GM23338 (cell line): ENCODE measurements around the gene ZMAT3. TPM values are rescaled to one million over a fixed set of nuclear protein-coding genes. Genes with fewer than 3 reads are reported as not detected.

Source experiments
- STAT1 ChIP-seq: IDR thresholded peaks from one replicate; pipeline ENCODE4 v1.6.1; 2016; ENCODE audit warnings: antibody characterized with exemption; ENCODE audit not compliant: unreplicated experiment
- ZNF331 ChIP-seq: fragments of 250-450 bp; sonication (Bioruptor Pico); IDR thresholded peaks from 2 replicates; pipeline ENCODE4 v1.5.0; 2020; ENCODE audit warnings: low read depth, mild to moderate bottlenecking, moderate library complexity
- polyA plus RNA-seq: library from polyadenylated mRNA; unstranded; fragments of >200 nt; fragmentation: Nextera tagmentation; extraction: Ambion mirVana; gene quantifications from 2 replicates; pipeline ENCODE4 v1.2.1, GENCODE V29; 2016
- small RNA-seq: library from RNA; depleted of rRNA; stranded (forward); fragments of <200 nt; gene quantifications from one replicate; pipeline ENCODE3, GENCODE V24; 2014; ENCODE audit warnings: low replicate concordance
- total RNA-seq: library from RNA; depleted of rRNA; stranded (reverse); fragments of >200 nt; shearing (Covaris generic); gene quantifications from 2 replicates; pipeline ENCODE4 v1.2.3, GENCODE V29; 2014; rRNA removed
- TF ChIP-seq, protein P1 (sequence below): fragments of 250-450 bp; sonication (Bioruptor Pico); IDR thresholded peaks from 2 replicates; pipeline ENCODE4 v1.5.0; 2020; ENCODE audit warnings: mild to moderate bottlenecking, moderate library complexity
- TF ChIP-seq, protein P2 (sequence below): IDR thresholded peaks from 2 replicates; pipeline ENCODE4 v1.6.1; 2016; ENCODE audit warnings: antibody characterized with exemption

Gene ZMAT3
- total and polyA plus RNA-seq, 2 experiments from 2014 or later: 10.0 to 17.3 TPM

GRCh38 chr3:178969004-178969700, 102.5 kb downstream of the ZMAT3 start (continued):
- TF ChIP-seq, protein P1, sequence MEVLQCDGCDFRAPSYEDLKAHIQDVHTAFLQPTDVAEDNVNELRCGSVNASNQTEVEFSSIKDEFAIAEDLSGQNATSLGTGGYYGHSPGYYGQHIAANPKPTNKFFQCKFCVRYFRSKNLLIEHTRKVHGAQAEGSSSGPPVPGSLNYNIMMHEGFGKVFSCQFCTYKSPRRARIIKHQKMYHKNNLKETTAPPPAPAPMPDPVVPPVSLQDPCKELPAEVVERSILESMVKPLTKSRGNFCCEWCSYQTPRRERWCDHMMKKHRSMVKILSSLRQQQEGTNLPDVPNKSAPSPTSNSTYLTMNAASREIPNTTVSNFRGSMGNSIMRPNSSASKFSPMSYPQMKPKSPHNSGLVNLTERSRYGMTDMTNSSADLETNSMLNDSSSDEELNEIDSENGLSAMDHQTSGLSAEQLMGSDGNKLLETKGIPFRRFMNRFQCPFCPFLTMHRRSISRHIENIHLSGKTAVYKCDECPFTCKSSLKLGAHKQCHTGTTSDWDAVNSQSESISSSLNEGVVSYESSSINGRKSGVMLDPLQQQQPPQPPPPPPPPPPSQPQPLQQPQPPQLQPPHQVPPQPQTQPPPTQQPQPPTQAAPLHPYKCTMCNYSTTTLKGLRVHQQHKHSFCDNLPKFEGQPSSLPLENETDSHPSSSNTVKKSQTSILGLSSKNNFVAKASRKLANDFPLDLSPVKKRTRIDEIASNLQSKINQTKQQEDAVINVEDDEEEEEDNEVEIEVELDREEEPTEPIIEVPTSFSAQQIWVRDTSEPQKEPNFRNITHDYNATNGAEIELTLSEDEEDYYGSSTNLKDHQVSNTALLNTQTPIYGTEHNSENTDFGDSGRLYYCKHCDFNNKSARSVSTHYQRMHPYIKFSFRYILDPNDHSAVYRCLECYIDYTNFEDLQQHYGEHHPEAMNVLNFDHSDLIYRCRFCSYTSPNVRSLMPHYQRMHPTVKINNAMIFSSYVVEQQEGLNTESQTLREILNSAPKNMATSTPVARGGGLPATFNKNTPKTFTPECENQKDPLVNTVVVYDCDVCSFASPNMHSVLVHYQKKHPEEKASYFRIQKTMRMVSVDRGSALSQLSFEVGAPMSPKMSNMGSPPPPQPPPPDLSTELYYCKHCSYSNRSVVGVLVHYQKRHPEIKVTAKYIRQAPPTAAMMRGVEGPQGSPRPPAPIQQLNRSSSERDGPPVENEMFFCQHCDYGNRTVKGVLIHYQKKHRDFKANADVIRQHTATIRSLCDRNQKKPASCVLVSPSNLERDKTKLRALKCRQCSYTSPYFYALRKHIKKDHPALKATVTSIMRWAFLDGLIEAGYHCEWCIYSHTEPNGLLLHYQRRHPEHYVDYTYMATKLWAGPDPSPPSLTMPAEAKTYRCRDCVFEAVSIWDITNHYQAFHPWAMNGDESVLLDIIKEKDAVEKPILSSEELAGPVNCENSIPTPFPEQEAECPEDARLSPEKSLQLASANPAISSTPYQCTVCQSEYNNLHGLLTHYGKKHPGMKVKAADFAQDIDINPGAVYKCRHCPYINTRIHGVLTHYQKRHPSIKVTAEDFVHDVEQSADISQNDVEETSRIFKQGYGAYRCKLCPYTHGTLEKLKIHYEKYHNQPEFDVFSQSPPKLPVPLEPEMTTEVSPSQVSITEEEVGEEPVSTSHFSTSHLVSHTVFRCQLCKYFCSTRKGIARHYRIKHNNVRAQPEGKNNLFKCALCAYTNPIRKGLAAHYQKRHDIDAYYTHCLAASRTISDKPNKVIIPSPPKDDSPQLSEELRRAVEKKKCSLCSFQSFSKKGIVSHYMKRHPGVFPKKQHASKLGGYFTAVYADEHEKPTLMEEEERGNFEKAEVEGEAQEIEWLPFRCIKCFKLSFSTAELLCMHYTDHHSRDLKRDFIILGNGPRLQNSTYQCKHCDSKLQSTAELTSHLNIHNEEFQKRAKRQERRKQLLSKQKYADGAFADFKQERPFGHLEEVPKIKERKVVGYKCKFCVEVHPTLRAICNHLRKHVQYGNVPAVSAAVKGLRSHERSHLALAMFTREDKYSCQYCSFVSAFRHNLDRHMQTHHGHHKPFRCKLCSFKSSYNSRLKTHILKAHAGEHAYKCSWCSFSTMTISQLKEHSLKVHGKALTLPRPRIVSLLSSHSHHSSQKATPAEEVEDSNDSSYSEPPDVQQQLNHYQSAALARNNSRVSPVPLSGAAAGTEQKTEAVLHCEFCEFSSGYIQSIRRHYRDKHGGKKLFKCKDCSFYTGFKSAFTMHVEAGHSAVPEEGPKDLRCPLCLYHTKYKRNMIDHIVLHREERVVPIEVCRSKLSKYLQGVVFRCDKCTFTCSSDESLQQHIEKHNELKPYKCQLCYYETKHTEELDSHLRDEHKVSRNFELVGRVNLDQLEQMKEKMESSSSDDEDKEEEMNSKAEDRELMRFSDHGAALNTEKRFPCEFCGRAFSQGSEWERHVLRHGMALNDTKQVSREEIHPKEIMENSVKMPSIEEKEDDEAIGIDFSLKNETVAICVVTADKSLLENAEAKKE (CRISPR knock-in tag): no peak
- TF ChIP-seq ZNF331 (no peak), STAT1 (no peak)
- TF ChIP-seq, protein P2, sequence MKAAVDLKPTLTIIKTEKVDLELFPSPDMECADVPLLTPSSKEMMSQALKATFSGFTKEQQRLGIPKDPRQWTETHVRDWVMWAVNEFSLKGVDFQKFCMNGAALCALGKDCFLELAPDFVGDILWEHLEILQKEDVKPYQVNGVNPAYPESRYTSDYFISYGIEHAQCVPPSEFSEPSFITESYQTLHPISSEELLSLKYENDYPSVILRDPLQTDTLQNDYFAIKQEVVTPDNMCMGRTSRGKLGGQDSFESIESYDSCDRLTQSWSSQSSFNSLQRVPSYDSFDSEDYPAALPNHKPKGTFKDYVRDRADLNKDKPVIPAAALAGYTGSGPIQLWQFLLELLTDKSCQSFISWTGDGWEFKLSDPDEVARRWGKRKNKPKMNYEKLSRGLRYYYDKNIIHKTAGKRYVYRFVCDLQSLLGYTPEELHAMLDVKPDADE: no peak

Small RNA genes within 50 kb of the gene (small RNA-seq; reads per million reads assigned to genes)
- gene RF00019: not detected

Other genes with a start within 250 kb of the ZMAT3 start
- gene PIK3CA, start 76.5 kb upstream of the ZMAT3 start, total RNA-seq: 12.3 and 13.4 TPM in 2 replicates
- gene PIK3CA, start 76.5 kb upstream of the ZMAT3 start, polyA plus RNA-seq: 5.0 and 5.1 TPM in 2 replicates
- gene KCNMB3, start 179.3 kb upstream of the ZMAT3 start, total RNA-seq: 0.58 and 1.3 TPM in 2 replicates
- 3.3 and 3.8 TPM in 2 replicates for gene KCNMB3, start 179.3 kb upstream of the ZMAT3 start, polyA plus RNA-seq